Subcutaneous abdominal adipose tissue (tissue), 5 donors: ENCODE measurements around the gene DYNC1I2.

ENCODE experiments used
- H3K27ac ChIP-seq: one replicate; pipeline ENCODE4 v1.7.0; 2013; ENCODE audit warnings: low read depth, mild to moderate bottlenecking, inconsistent platforms, low read length, moderate library complexity
- H3K27me3 ChIP-seq, 5 donors: one replicate each; pipeline ENCODE4 v1.7.0; 2013; ENCODE audit warnings: low read length in 5 of 5, inconsistent platforms in 1 of 5; ENCODE audit not compliant: control insufficient read depth in 5 of 5, insufficient read depth in 4 of 5
- H3K36me3 ChIP-seq, 5 donors: one replicate each; pipeline ENCODE4 v1.7.0; 2013; ENCODE audit warnings: low read length in 5 of 5; ENCODE audit not compliant: control insufficient read depth in 5 of 5, insufficient read depth in 5 of 5
- H3K4me1 ChIP-seq, 5 donors: one replicate each; pipeline ENCODE4 v1.7.0; 2013; ENCODE audit warnings: low read length in 5 of 5, mild to moderate bottlenecking in 3 of 5, moderate library complexity in 1 of 5; ENCODE audit not compliant: control insufficient read depth in 5 of 5, insufficient read depth in 5 of 5
- H3K4me3 ChIP-seq, 5 donors: one replicate each; pipeline ENCODE4 v1.7.0; 2013; ENCODE audit warnings: low read length in 5 of 5, low read depth in 1 of 5
- H3K9ac ChIP-seq, 5 donors: one replicate each; pipeline ENCODE4 v1.7.0; 2013; ENCODE audit warnings: low read length in 5 of 5, mild to moderate bottlenecking in 4 of 5, moderate library complexity in 3 of 5
- H3K9me3 ChIP-seq, 5 donors: one replicate each; pipeline ENCODE4 v1.7.0; 2013; ENCODE audit warnings: low read length in 5 of 5; ENCODE audit not compliant: control insufficient read depth in 5 of 5
- donor health status: healthy.
- donor health status: healthy.
- donor health status: healthy.
- donor health status: healthy.
- donor health status: healthy.

DYNC1I2 gene

GRCh38 chr2:171687287-171688128 is at the start of gene DYNC1I2:
TSS of gene DYNC1I2 (plus strand) at chr2:171687469. CDS start at chr2:171690156, 2,687 bp downstream.
- Histone ChIP-seq H3K27ac (peak within 1 kb of the TSS; percentile 88), H3K9ac (peak within 1 kb of the TSS; percentile 74 to 97 (median 88)), H3K9me3 (no peaks in the 10 kb centered on the region), H3K36me3 (peaks cover 0 to 9% (median 3%) of the 10 kb centered on the region in 5 donors), H3K27me3 (no peaks in the 10 kb centered on the region), H3K4me3 (peak within 1 kb of the TSS; percentile 97 to 100 (median 99)), H3K4me1 (peaks cover 0 to 19% (median 17%) of the 10 kb centered on the region in 5 donors)

GRCh38 chr2:171651667-171652415 is 35.4 kb upstream of the DYNC1I2 start:
- Histone ChIP-seq H3K4me1 (peaks cover 0 to 4% (median 0%) of the 10 kb centered on the region in 5 donors), H3K4me3 (no peak overlapping the region), H3K36me3 (no peaks in the 10 kb centered on the region), H3K9me3 (peaks cover 0 to 9% (median 0%) of the 10 kb centered on the region in 5 donors), H3K27me3 (no peaks in the 10 kb centered on the region), H3K27ac (no peak overlapping the region), H3K9ac (no peak overlapping the region)

GRCh38 chr2:171652416-171652785 is 34.9 kb upstream of the DYNC1I2 start:
- H3K4me1 ChIP-seq: peaks cover 0 to 4% (median 0%) of the 10 kb centered on the region in 5 donors
- peaks cover 0 to 9% (median 0%) of the 10 kb centered on the region in 5 donors for H3K9me3 ChIP-seq
- H3K27me3 ChIP-seq: no peaks in the 10 kb centered on the region
- H3K36me3 ChIP-seq: no peaks in the 10 kb centered on the region
- no peak overlapping the region for H3K4me3 ChIP-seq
- H3K9ac ChIP-seq: no peak overlapping the region
- H3K27ac ChIP-seq: no peak overlapping the region

GRCh38 chr2:171655586-171655985 is 31.7 kb upstream of the DYNC1I2 start:
- Histone ChIP-seq H3K27me3 (no peaks in the 10 kb centered on the region), H3K9me3 (peaks cover 0 to 9% (median 0%) of the 10 kb centered on the region in 5 donors), H3K9ac (no peak overlapping the region), H3K27ac (no peak overlapping the region), H3K4me1 (peaks cover 0 to 4% (median 0%) of the 10 kb centered on the region in 5 donors), H3K36me3 (no peaks in the 10 kb centered on the region), H3K4me3 (no peak overlapping the region)

GRCh38 chr2:171667041-171667440 is 20.2 kb upstream of the DYNC1I2 start:
- Histone ChIP-seq H3K4me1 (no peaks in the 10 kb centered on the region), H3K9me3 (no peaks in the 10 kb centered on the region), H3K36me3 (no peaks in the 10 kb centered on the region), H3K27ac (no peak overlapping the region), H3K4me3 (no peak overlapping the region), H3K9ac (no peak overlapping the region), H3K27me3 (peaks cover 0 to 8% (median 0%) of the 10 kb centered on the region in 5 donors)

- H3K36me3 ChIP-seq: no peaks in the 10 kb centered on the region
- H3K27me3 ChIP-seq: peaks cover 0 to 5% (median 0%) of the 10 kb centered on the region in 5 donors
- H3K9me3 ChIP-seq: no peaks in the 10 kb centered on the region
- no peaks in the 10 kb centered on the region for H3K4me1 ChIP-seq
- H3K4me3 ChIP-seq: no peak overlapping the region
- no peak overlapping the region for H3K9ac ChIP-seq
- H3K27ac ChIP-seq: no peak overlapping the region
These were observed 19.1 kb upstream of the DYNC1I2 start for GRCh38 chr2:171668183-171668582.

- Histone ChIP-seq H3K9me3 (no peaks in the 10 kb centered on the region), H3K27ac (no peak overlapping the region), H3K36me3 (no peaks in the 10 kb centered on the region), H3K9ac (no peak overlapping the region), H3K4me1 (no peaks in the 10 kb centered on the region), H3K27me3 (peaks cover 0 to 5% (median 0%) of the 10 kb centered on the region in 5 donors), H3K4me3 (no peak overlapping the region)
These were observed 18.1 kb upstream of the DYNC1I2 start for GRCh38 chr2:171669121-171669520.

- Histone ChIP-seq H3K36me3 (no peaks in the 10 kb centered on the region), H3K4me3 (no peak overlapping the region), H3K9me3 (no peaks in the 10 kb centered on the region)
These were observed 16.6 kb upstream of the DYNC1I2 start for GRCh38 chr2:171670655-171671054.

GRCh38 chr2:171671867-171672266 is 15.4 kb upstream of the DYNC1I2 start:
- no peaks in the 10 kb centered on the region for H3K4me1 ChIP-seq
- H3K4me3 ChIP-seq: no peak overlapping the region
- H3K9ac ChIP-seq: no peak overlapping the region
- no peaks in the 10 kb centered on the region for H3K9me3 ChIP-seq
- H3K27me3 ChIP-seq: peaks cover 0 to 5% (median 0%) of the 10 kb centered on the region in 5 donors
- H3K27ac ChIP-seq: no peak overlapping the region
- H3K36me3 ChIP-seq: no peaks in the 10 kb centered on the region

More at GRCh38 chr2:171670655-171671054, 16.6 kb upstream of the DYNC1I2 start:
- peaks cover 0 to 5% (median 0%) of the 10 kb centered on the region in 5 donors for H3K27me3 ChIP-seq
- no peak overlapping the region for H3K27ac ChIP-seq
- no peak overlapping the region for H3K9ac ChIP-seq
- H3K4me1 ChIP-seq: no peaks in the 10 kb centered on the region

GRCh38 chr2:171673905-171674304 is 13.4 kb upstream of the DYNC1I2 start:
- no peaks in the 10 kb centered on the region for H3K9me3 ChIP-seq
- H3K27me3 ChIP-seq: peaks cover 0 to 5% (median 0%) of the 10 kb centered on the region in 5 donors
- no peak overlapping the region for H3K4me3 ChIP-seq
- H3K36me3 ChIP-seq: no peaks in the 10 kb centered on the region
- H3K27ac ChIP-seq: no peak overlapping the region
- no peak overlapping the region for H3K9ac ChIP-seq
- no peaks in the 10 kb centered on the region for H3K4me1 ChIP-seq
